GM12891 (cell line): ENCODE measurements around the gene SYS1.

Experiments used
- POLR2A ChIP-seq: IDR thresholded peaks from 2 replicates; pipeline ENCODE4 v1.6.1; 2011; ENCODE audit warnings: low read depth, low read length, control low read depth
- POLR2AphosphoS5 ChIP-seq: IDR thresholded peaks from 2 replicates; pipeline ENCODE4 v1.6.1; 2011; ENCODE audit warnings: low read depth, low read length, control low read depth
- POU2F2 ChIP-seq: IDR thresholded peaks from 2 replicates; pipeline ENCODE4 v1.6.1; 2011; ENCODE audit warnings: low read depth, mild to moderate bottlenecking, control low read depth, low read length, moderate library complexity
- TAF1 ChIP-seq: IDR thresholded peaks from 2 replicates; pipeline ENCODE4 v1.6.1; 2011; ENCODE audit warnings: low read depth, low read length, control low read depth

GRCh38 chr20:45343532-45344167 lies 19.3 kb upstream of the SYS1 start:
- no peak for TF ChIP-seq POLR2A
- no peak for TF ChIP-seq POLR2AphosphoS5
- no peak for TF ChIP-seq POU2F2
- no peak for TF ChIP-seq TAF1
